ENCODE results near the gene RAD50.
"Not testable (repeated sequence)": the region's sequence is repeated elsewhere in the genome, so short reads cannot be mapped to it uniquely, and the experiment has no call there.

The RAD50 gene

DNA sequence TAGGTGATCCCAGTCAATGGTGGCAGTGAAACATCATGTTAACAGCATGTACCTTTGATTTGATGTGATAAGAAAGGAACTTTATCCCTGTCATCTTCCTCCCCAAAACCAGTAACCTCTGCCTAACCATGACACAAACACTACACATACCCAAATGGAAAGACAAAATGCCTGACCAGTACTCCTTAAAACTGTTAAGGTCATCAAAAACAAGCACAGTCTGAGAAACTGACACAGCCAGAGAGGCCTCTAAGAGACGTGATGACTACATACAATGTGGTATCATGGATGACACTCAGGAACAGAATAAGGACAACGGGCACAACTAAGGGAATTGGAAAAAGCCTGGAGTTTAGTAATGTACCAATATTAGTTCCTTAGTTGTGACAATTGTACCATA is 9.5 kb upstream of the RAD50 start:
- Histone ChIP-seq H2BK15ac (ENCODE audit: low read length) (no peak overlapping the region), H2AFZ (ENCODE audit: low read length) (no peak overlapping the region), H3K4me2 (ENCODE audit: insufficient read depth, low read length, poor library complexity, severe bottlenecking) (no peak overlapping the region), H3K23ac (ENCODE audit: low read depth, low read length, poor library complexity) (no peak overlapping the region), H3K9me3 (replicated peaks in 1 of 2; ENCODE audit: control insufficient read depth in 2 of 2, insufficient read depth in 1 of 2, low read depth in 1 of 2, low read length in 2 of 2) (peaks cover 0 to 2% of the 10 kb centered on the region in 2 donors), H4K8ac (ENCODE audit: low read depth, low read length) (no peak overlapping the region), H3K27ac (replicated peaks; ENCODE audit: low read length) (no peak overlapping the region), H3K4me1 (ENCODE audit: control insufficient read depth in 2 of 2, insufficient read depth in 1 of 2, low read depth in 1 of 2, low read length in 2 of 2) (no peaks in the 10 kb centered on the region), H2BK12ac (ENCODE audit: low read length) (no peak overlapping the region), H3K9ac (ENCODE audit: low read depth, low read length, poor library complexity) (no peak overlapping the region), H3K4ac (ENCODE audit: low read length) (no peak overlapping the region), H3K18ac (ENCODE audit: low read length) (no peak overlapping the region), H3K79me1 (ENCODE audit: low read depth, low read length) (no peaks in the 10 kb centered on the region), H2BK5ac (ENCODE audit: low read length) (no peak overlapping the region), H3K36me3 (replicated peaks in 1 of 2; ENCODE audit: control insufficient read depth in 2 of 2, insufficient read depth in 2 of 2, low read length in 2 of 2) (no peaks in the 10 kb centered on the region), H3K4me3 (ENCODE audit: low read length in 2 of 2) (no peak overlapping the region), H2AK5ac (ENCODE audit: low read depth, low read length) (no peak overlapping the region), H2BK120ac (ENCODE audit: low read depth, low read length) (no peak overlapping the region), H4K91ac (ENCODE audit: low read depth, low read length, poor library complexity) (no peak overlapping the region), H3K14ac (ENCODE audit: low read length) (no peak overlapping the region), H3K27me3 (ENCODE audit: control insufficient read depth in 3 of 3, insufficient read depth in 3 of 3, low read depth in 1 of 3, low read length in 3 of 3) (peaks cover 0 to 15% (median 0%) of the 10 kb centered on the region in 3 experiments)
- no CpG with 5 or more reads among the region's 2 CpGs for WGBS, 2 donors (ENCODE audit: extremely low coverage in 2 of 2, insufficient read length in 2 of 2, insufficient replicate concordance in 1 of 2)
- no peak for DNase-seq (ENCODE audit: low spot score)

DNA sequence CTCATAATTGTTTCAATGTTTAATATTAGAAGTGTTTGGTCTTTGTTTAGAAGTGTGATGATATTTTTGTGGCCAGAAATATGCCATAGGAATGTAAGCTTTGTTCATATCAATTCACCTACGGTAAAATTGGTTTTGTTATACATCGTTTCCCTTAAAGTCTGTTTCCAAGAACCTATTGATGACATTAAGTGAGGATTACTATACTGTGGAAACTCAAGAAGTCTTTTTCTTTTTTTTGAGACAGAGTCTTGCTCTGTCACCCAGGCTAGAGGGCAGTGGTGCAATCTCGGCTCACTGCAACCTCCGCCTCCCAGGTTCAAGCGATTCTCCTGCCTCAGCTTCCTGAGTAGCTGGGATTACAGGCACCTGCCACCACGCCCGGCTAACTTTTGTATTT is 7.9 kb upstream of the RAD50 start:
- H4K91ac ChIP-seq (ENCODE audit: low read depth, low read length, poor library complexity); H2BK120ac ChIP-seq (ENCODE audit: low read depth, low read length); H3K79me1 ChIP-seq (ENCODE audit: low read depth, low read length); H3K4me3 ChIP-seq (ENCODE audit: low read length in 2 of 2); DNase-seq (ENCODE audit: low spot score); H3K9ac ChIP-seq (ENCODE audit: low read depth, low read length, poor library complexity); H2BK15ac ChIP-seq (ENCODE audit: low read length); H3K4me1 ChIP-seq (ENCODE audit: control insufficient read depth in 2 of 2, insufficient read depth in 1 of 2, low read depth in 1 of 2, low read length in 2 of 2); H4K8ac ChIP-seq (ENCODE audit: low read depth, low read length); H2BK12ac ChIP-seq (ENCODE audit: low read length); H3K23ac ChIP-seq (ENCODE audit: low read depth, low read length, poor library complexity); H2AK5ac ChIP-seq (ENCODE audit: low read depth, low read length); H3K18ac ChIP-seq (ENCODE audit: low read length); H3K27me3 ChIP-seq (ENCODE audit: control insufficient read depth in 3 of 3, insufficient read depth in 3 of 3, low read depth in 1 of 3, low read length in 3 of 3); H3K4ac ChIP-seq (ENCODE audit: low read length); H3K27ac ChIP-seq (replicated peaks; ENCODE audit: low read length); H2BK5ac ChIP-seq (ENCODE audit: low read length); H3K9me3 ChIP-seq (replicated peaks in 1 of 2; ENCODE audit: control insufficient read depth in 2 of 2, insufficient read depth in 1 of 2, low read depth in 1 of 2, low read length in 2 of 2); H2AFZ ChIP-seq (ENCODE audit: low read length); H3K4me2 ChIP-seq (ENCODE audit: insufficient read depth, low read length, poor library complexity, severe bottlenecking); H3K36me3 ChIP-seq (replicated peaks in 1 of 2; ENCODE audit: control insufficient read depth in 2 of 2, insufficient read depth in 2 of 2, low read length in 2 of 2); H3K14ac ChIP-seq (ENCODE audit: low read length): not testable (repeated sequence)
- WGBS, 2 donors (ENCODE audit: extremely low coverage in 2 of 2, insufficient read length in 2 of 2, insufficient replicate concordance in 1 of 2) = no CpG with 5 or more reads among the region's 7 CpGs

DNA sequence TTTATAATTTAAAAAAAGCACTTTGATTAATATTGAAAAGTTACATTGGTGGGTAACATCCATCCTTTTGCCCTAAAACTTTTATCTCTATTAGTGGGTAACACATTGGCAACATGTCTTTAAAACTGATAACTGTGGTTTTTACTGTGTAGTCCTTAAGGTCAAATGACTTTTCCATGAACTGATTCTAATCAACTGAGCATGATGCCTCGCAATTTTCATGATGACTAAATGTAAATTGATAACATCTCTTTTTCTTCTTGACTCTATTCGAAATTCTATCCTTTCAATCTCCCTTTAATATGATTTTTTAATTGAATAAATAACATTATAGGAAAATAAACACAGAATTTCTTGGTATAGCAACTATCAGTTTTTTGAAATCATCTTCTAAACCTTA is 7.2 kb upstream of the RAD50 start:
- H3K23ac ChIP-seq (ENCODE audit: low read depth, low read length, poor library complexity) = no peak overlapping the region
- no peak overlapping the region for H4K91ac ChIP-seq (ENCODE audit: low read depth, low read length, poor library complexity)
- peaks cover 0 to 2% of the 10 kb centered on the region in 2 donors for H3K9me3 ChIP-seq (replicated peaks in 1 of 2; ENCODE audit: control insufficient read depth in 2 of 2, insufficient read depth in 1 of 2, low read depth in 1 of 2, low read length in 2 of 2)
- H3K4me2 ChIP-seq (ENCODE audit: insufficient read depth, low read length, poor library complexity, severe bottlenecking) = no peak overlapping the region
- H3K18ac ChIP-seq (ENCODE audit: low read length) = no peak overlapping the region
- H3K36me3 ChIP-seq (replicated peaks in 1 of 2; ENCODE audit: control insufficient read depth in 2 of 2, insufficient read depth in 2 of 2, low read length in 2 of 2) = no peaks in the 10 kb centered on the region
- no peaks in the 10 kb centered on the region for H3K79me1 ChIP-seq (ENCODE audit: low read depth, low read length)
- DNase-seq (ENCODE audit: low spot score) = no peak
- H3K9ac ChIP-seq (ENCODE audit: low read depth, low read length, poor library complexity) = no peak overlapping the region
- 100% methylated on average over 1 of the region's 2 CpGs; no CpG with 5 or more reads in 1 of the 2 donors for WGBS, 2 donors (ENCODE audit: extremely low coverage in 2 of 2, insufficient read length in 2 of 2, insufficient replicate concordance in 1 of 2)
- no peak overlapping the region for H2AK5ac ChIP-seq (ENCODE audit: low read depth, low read length)
- H4K8ac ChIP-seq (ENCODE audit: low read depth, low read length) = no peak overlapping the region
- no peak overlapping the region for H2BK120ac ChIP-seq (ENCODE audit: low read depth, low read length)
- H3K27ac ChIP-seq (replicated peaks; ENCODE audit: low read length) = no peak overlapping the region
- no peak overlapping the region for H3K4me3 ChIP-seq (ENCODE audit: low read length in 2 of 2)
- H2AFZ ChIP-seq (ENCODE audit: low read length) = no peak overlapping the region
- H2BK12ac ChIP-seq (ENCODE audit: low read length) = no peak overlapping the region
- no peak overlapping the region for H2BK15ac ChIP-seq (ENCODE audit: low read length)
- H3K4ac ChIP-seq (ENCODE audit: low read length) = no peak overlapping the region
- H3K14ac ChIP-seq (ENCODE audit: low read length) = no peak overlapping the region
- H3K27me3 ChIP-seq (ENCODE audit: control insufficient read depth in 3 of 3, insufficient read depth in 3 of 3, low read depth in 1 of 3, low read length in 3 of 3) = peaks cover 0 to 1% (median 0%) of the 10 kb centered on the region in 3 experiments
- H3K4me1 ChIP-seq (ENCODE audit: control insufficient read depth in 2 of 2, insufficient read depth in 1 of 2, low read depth in 1 of 2, low read length in 2 of 2) = no peaks in the 10 kb centered on the region
- no peak overlapping the region for H2BK5ac ChIP-seq (ENCODE audit: low read length)

DNA sequence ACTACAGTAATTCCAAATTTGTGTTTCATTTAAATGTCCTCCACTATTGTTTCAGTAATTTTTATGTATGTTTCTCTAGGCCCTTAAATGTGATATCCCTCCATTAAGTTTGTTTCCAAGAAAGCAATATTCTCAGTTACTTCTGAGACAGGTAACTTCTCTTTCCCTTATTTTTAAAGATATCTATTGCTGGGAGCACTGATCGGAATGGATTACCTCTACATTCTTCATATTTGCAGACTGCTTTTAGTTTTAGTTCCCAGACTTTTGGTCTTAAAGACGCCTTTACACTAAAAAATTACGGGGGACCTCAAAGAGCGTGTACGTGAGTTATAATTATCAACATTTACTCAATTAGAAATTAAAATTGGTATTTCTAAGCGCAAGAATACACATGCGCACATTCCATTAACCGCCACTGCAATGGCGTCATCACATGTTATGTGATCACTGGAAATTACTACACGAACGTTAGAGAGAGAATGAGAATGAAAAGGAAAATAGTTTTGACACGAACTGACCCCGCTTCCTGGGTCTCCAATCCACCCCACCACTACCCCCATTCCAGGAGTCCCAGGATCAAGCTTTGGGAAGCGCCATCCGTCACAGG is 519 bp upstream of the RAD50 start:
- no peak overlapping the region for H3K14ac ChIP-seq (ENCODE audit: low read length)
- H3K4me2 ChIP-seq (ENCODE audit: insufficient read depth, low read length, poor library complexity, severe bottlenecking) = peak overlapping the region; percentile 58
- H3K27ac ChIP-seq (replicated peaks; ENCODE audit: low read length) = no peak overlapping the region
- no peaks in the 10 kb centered on the region for H3K9me3 ChIP-seq (replicated peaks in 1 of 2; ENCODE audit: control insufficient read depth in 2 of 2, insufficient read depth in 1 of 2, low read depth in 1 of 2, low read length in 2 of 2)
- H2BK15ac ChIP-seq (ENCODE audit: low read length) = no peak overlapping the region
- no peak overlapping the region for H2BK5ac ChIP-seq (ENCODE audit: low read length)
- peak overlapping the region; percentile 97 for H2AFZ ChIP-seq (ENCODE audit: low read length)
- peaks cover 2% of the 10 kb centered on the region for H3K79me1 ChIP-seq (ENCODE audit: low read depth, low read length)
- H3K4ac ChIP-seq (ENCODE audit: low read length) = no peak overlapping the region
- no CpG with 5 or more reads among the region's 15 CpGs for WGBS, 2 donors (ENCODE audit: extremely low coverage in 2 of 2, insufficient read length in 2 of 2, insufficient replicate concordance in 1 of 2)
- no peaks in the 10 kb centered on the region for H3K27me3 ChIP-seq (ENCODE audit: control insufficient read depth in 3 of 3, insufficient read depth in 3 of 3, low read depth in 1 of 3, low read length in 3 of 3)
- peak overlapping the region; percentile 62 for H3K23ac ChIP-seq (ENCODE audit: low read depth, low read length, poor library complexity)
- no peak overlapping the region for H2BK12ac ChIP-seq (ENCODE audit: low read length)
- H3K4me1 ChIP-seq (ENCODE audit: control insufficient read depth in 2 of 2, insufficient read depth in 1 of 2, low read depth in 1 of 2, low read length in 2 of 2) = peaks cover 0 to 2% of the 10 kb centered on the region in 2 donors
- H2BK120ac ChIP-seq (ENCODE audit: low read depth, low read length) = no peak overlapping the region
- H3K9ac ChIP-seq (ENCODE audit: low read depth, low read length, poor library complexity) = no peak overlapping the region
- no peak overlapping the region for H4K91ac ChIP-seq (ENCODE audit: low read depth, low read length, poor library complexity)
- no peak for DNase-seq (ENCODE audit: low spot score)
- no peak overlapping the region for H4K8ac ChIP-seq (ENCODE audit: low read depth, low read length)
- H3K18ac ChIP-seq (ENCODE audit: low read length) = peak overlapping the region; percentile 90
- H3K4me3 ChIP-seq (ENCODE audit: low read length in 2 of 2) = peak overlapping the region; percentile 54 to 81
- no peak overlapping the region for H2AK5ac ChIP-seq (ENCODE audit: low read depth, low read length)
- peaks cover 0 to 6% of the 10 kb centered on the region in 2 donors for H3K36me3 ChIP-seq (replicated peaks in 1 of 2; ENCODE audit: control insufficient read depth in 2 of 2, insufficient read depth in 2 of 2, low read length in 2 of 2)
